Glomerular visceral epithelial cell (primary cell): ENCODE data around the gene IFNGR1.
"Not testable (repeated sequence)": the region's sequence is repeated elsewhere in the genome, so short reads cannot be mapped to it uniquely, and the experiment has no call there.

Source experiments
- DNase-seq: peaks from one replicate; pipeline ENCODE4 v3.0.0-alpha.2; 2016; ENCODE audit errors: extremely low spot score

IFNGR1 gene

DNA sequence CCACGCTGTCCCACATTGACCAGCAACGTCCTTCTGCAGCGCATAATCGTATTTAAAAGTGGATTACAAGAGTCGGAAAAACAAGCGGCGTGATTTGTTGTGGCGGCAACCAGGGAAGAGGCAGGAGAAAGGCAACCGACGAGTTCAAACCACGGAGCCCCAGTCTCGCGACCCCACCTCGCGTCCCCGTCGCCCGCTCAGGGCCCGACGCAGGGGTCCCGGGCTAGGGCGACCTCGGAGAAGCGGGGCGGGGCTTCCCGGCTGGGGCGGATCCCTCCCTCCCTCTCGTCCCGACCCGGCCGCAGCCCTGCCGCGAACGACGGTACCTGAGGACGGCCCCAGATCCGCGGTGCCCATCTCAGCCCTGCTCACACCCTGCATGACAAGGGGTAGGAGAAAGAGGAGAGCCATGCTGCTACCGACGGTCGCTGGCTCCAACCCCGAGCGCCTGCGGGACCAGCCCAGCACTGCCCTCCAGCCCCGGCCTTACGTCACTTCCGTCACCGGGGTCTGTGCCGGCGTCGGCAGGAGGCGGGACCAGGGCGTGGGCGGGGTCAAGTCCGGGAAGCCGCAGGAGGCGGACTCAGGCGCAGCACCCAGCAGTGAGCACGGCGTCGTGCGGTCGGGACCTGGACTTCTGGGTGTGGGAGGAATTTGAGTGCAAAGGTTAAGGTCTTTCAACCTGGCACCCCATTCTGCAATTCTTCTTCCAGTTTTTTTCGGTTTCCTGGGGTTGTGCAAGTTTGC, at the start of gene IFNGR1:
TSS of gene IFNGR1 (minus strand) at position 469 of the 747 bp plus-strand sequence. CDS start at position 411, 58 bp downstream.
- peak; percentile 91 for DNase-seq

DNA sequence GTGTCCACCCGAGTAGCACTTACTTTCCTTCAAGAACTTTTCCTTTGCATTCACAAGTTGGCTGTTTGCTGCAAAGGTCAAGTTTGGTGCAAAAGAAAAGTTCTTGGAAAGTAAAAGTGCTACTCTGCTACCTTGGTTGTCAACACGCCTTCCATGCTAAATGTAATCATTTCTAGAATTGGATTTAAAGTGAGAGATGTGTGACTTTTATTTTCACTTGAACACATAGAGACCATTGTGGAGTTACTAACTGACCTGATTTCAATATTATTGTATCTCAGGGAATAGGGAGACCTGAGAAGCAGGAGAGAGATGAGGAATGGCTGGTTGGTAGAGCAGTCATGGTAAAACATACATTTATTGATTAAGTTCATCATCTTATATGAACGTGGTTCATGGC, 49.7 kb upstream of the IFNGR1 start:
- DNase-seq: no peak

DNA sequence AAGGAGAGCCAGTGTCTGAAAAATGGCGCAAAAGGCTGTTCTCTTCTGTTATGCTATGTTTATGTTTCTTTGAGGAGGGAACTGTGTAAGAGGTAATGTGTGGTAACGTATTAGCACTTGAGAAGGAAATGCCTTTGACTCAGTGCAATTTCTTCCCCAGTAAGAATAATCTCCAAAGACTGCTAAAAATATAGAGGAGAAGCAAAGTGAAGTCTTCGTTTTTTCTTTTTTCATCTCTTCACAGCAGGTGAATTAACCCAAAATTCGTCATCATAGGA, 47.1 kb upstream of the IFNGR1 start:
- no peak for DNase-seq

DNA sequence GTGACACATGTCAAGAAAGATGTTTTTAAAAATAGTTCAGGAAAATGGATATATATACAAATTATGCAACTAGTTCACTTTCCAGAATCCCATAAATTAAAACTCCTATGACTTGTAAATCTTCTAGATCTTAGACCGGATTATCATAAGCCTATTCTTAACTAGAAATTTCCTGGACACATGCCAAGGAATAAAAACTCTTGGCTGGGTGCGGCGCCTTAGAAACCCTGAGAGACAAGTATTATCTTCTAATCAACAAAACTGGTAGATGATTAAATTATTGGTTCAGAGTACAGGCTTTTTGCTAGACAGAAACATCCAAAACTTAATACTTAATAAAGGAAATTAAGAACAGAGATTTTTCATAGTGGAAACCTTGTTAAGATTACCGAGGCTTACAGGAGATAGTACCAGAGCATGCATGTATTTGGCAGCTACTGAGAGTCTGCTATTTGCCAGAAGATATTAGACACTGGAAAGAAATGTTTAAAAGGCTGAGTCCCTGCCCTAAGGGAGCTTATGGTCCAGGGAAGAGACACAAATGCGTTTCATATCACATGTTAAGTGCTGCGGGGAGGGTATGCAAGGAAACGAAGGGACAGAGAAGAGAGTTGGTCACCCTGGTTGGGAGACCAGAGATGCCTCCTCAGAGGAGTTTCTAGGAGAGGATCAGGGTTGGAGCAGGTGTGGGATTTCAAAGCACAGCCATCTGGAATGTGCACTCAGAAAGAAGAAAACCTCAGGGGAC, 46.5 kb upstream of the IFNGR1 start:
- DNase-seq: no peak

DNA sequence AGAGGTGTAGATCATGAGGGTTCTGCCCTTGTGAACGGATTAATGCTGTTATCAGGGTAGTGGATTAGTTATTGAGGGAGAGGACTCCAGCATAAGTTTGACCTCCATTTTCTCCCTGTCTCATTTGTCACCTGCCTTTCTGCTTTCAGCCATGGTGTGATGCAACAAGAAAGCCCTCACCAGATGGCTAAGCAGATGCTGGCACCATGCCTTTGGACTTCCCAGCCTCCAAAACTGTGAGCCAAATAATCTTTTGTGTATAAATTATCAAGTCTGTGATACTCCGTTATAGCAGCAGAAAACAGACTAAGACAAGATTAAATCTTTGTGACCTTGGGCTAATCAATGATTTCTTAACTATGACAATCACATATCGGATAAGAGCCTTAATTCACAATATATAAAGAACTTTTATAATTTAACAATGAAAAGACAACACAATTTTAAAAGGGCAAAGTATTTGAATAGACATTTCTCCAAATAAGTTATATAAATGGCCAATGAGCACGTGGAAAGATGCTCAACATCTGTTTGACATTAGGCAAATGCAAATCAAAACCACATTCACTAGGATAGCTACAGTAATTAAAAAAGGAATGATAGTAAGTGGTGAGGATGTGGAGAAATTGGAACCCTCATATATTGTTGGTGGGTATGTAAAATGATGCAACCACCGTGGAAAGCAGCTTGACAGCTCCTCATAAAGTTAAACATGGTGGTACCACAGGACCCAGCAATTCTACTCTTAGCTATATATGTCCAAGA, 45.3 kb upstream of the IFNGR1 start:
- no peak for DNase-seq

DNA sequence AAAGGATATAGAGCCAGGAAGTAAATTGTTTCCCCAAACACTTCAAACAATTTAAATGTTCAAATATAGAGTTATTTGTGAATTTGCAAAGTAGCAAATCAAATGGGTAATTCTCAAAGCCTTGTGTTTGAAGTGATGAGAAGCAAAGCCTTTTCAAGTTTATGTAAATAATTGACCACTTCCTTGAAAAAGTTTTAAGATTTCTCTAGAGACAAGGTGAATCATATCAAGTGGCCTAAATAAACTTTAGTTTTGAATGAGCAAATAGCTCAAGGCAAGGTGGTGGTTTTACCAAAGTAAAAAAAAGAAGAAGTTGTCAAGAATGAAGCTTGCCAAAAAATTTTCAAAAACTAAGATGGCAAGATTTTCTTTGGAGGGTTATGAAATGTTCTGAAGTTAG, 42.6 kb upstream of the IFNGR1 start:
- no peak for DNase-seq

- DNase-seq: no peak
Observed at GRCh38 chr6:137261361-137261760, 42.2 kb upstream of the IFNGR1 start.

GRCh38 chr6:137260217-137260616, 41.0 kb upstream of the IFNGR1 start:
- no peak for DNase-seq

DNA sequence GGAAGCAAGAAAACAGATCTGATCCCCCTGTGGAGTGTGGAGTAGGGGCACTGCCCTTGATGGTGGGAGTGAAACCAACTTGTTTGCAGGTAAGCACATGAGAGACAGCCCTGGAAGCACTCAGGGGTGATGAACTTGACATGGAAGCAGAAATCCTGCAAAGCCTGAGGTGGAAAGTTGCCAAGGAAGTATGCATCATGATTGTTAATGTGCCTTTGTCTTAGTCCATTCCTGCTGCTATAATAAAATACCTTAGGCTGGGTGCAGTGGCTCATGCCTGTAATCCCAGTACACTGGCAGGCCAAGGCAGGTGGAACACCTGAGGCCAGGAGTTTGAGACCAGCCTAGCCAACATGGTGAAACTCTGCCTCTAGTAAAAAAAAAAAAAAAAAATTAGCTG, 40.2 kb upstream of the IFNGR1 start:
- DNase-seq: no peak

DNA sequence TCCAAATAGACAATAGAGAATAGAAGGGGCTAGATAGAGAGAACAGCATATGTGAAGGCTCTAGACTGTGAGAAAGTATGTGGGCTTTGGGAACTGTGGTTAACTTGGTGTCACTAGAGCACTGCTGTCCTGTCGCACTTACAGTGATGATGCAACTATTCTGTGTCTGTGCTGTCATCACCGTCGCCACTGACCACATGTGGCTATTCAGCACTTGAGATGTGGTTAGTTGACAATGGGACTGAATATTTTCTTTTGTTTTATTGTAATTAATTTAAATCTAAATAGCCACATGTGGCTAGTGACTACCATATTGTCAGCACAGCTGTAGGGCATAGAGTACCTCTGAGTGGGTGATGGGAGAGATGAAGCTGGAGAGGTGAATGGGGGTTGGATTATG, 39.0 kb upstream of the IFNGR1 start:
- DNase-seq: no peak

DNA sequence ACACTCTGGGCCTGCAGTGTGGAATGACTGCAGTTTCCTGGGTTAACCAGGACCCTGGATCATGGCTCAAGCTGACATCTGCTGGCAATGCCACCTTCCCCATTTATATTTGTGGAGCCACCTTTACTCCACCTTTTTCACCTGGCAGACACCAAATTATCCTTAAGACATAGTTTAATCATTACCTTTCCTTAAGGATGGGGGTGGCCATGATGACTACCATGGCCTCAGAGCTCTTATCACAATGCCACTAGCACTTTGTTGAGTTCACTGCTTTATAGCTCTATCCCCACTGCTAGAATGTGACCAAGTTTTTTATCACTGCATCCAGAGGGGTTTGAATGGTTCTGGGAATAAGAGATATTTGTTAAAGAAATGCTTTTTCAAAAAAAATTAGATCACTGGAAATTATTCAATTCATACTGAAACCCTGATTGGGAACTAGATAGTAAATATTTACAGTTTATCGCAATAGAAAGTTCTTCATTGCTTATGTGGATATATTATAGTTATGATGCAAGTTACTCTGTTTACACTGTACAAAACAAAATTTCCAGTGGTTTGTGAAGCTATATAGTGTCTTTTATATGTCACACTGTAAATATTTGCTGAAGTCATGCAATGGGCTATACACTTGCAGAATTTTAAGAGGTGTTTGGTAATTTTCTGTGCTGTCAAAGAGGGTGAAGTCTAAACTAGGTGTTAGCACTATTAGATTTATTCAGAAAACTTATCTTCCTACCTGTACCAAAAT, 37.3 kb upstream of the IFNGR1 start:
- DNase-seq: no peak

DNA sequence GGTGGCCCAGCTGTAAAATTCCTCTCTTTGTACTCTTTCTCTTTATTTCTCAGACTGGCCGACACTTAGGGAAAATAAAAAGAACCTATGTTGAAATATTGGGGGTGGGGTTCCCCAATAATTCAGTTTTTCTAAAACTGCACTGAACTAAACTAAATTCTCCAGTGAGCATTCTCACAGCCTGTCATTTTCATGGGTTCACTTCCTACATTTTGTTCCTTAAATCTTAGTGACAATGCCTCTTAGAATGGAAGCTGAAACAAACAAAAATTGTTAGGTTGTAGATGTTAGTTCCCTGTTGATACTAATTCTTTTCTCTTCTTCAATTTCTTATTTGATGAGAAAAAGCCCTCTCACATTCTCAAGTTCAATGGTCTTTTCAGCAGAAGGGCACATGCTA, 35.8 kb upstream of the IFNGR1 start:
- DNase-seq: no peak

GRCh38 chr6:137254430-137254829, 35.2 kb upstream of the IFNGR1 start:
- DNase-seq: not testable (repeated sequence)

- no peak for DNase-seq
Observed at GRCh38 chr6:137248702-137249101, 29.5 kb upstream of the IFNGR1 start.

- DNase-seq: no peak
Observed at GRCh38 chr6:137247724-137248123, 28.5 kb upstream of the IFNGR1 start.

DNA sequence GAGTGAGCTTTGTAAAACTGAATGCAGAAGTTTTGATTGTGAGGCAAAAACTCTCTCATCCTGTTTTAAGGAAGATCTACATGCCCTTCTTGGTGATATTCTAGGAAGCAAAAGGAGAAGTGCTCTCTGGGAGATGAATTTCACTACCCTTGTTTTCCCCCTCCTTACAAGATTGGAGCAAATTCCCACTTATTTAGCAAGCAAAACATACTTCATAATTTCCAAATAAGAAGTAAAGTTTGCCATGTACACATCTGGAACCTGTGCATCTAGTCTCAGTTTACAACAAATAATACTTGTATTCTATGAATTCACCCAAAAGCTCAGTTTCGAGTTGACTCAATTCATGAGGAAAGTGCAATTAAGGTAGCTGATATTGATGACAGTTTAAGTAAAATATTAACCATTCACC, 27.6 kb upstream of the IFNGR1 start:
- DNase-seq: no peak

- no peak for DNase-seq
Observed at GRCh38 chr6:137246164-137246563, 27.0 kb upstream of the IFNGR1 start.

DNA sequence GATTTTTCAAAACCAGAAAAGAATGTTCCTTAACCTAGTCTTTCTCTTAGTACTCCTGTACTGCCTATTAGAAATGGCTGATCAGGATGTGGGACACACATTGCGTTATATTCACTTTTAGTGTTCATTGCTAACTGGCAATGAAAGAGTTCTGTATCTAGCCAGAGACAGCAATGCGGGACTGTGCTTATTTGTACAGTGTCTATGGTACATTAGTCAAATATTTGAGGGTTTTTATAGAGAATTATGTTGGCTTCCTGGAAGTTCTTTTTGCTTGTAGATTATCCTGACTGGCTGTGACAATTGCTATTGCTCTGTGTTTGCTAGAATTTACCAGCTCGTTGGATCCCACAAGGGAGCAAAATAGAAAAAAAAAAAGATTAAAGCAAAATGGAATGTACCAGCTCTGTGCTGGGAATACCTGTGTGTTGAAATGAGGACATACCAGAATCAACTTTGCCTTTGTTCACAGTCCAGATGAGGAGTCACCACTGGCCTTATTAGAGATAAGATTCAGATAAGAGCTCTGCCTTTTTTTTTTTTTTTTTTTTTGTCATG, 22.4 kb upstream of the IFNGR1 start:
- no peak for DNase-seq

- DNase-seq: no peak
Observed at GRCh38 chr6:137240168-137240567, 21.0 kb upstream of the IFNGR1 start.

DNA sequence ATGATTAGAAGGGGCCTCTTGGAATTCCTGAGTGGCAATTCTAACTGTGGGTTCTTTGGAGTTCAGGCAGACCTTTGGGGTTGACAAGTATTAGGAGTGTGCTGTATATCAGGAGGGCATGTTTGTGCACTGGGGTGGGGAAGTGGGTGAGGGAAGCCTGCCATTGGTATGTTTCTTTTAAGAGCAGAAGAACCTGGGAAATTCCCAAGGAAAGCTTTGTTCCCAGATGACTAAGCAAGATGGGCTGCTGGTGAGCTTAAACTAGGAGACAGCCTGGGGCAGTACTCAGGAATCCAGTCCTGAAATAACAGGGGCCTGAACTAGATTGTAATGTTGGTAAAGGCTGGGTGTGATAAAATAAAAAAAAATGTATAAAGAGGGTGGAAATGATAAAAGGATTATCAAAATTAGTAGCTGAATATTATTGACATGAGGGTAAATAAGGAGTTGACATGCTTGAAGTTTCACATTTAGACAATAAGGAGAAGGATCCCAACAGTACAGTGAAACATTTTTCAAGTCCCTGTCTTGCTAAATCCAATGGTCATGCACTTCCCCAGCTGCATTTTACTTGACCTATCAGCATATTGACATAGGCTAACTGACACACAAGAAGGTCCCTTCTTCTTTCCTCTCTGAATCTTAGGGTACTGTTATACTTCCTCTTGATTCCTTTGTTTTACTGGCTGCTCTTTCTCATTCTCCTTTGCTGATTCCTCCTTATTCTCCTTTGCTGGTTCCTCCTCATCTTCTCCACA, 18.4 kb upstream of the IFNGR1 start:
- peak; percentile 85 for DNase-seq
